ENCODE results near the gene CEBPZOS. TPM values are rescaled to one million over a fixed set of nuclear protein-coding genes. Genes with fewer than 3 reads are reported as not detected.
A peak's percentile ranks its signal among the peaks of the same experiment; 100 is the strongest.
"Not testable (repeated sequence)": the region's sequence is repeated elsewhere in the genome, so short reads cannot be mapped to it uniquely, and the experiment has no call there.

The CEBPZOS gene
- polyA plus RNA-seq, 12 donors, result 35.5 to 166 (median 42.8) TPM

DNA sequence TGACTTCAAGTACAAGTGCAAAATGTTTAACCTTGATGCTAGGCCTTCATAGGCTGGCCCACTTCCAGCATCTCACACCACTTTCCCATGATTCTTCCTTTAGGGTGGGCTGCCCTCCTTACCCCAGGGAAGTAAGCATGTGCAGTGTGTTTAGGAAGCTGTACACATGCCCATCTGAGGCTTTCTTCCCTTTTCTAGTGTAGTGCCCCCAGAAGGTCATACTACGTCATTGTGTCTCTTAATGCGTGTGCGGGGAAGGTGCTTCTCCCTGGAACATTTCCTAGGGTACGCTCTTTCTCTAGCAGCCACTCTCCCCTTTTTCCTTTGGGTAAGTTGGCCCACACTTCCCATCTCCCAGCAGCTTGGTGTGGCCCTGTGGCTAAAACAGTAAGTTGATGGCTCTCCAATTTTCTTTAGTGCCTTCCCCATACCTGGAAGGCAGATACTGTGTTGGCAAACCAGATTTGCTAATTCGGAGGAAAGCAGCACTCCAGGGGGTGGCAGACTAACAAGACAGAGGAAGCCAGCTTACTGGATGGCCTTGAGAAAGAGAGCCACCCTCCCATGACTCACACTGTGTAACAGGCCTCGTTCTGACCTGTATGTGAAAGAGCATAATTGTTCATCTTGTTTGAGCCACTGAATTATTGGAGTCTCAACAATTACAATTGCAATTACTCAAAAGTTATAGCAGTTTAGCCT lies 6.7 kb upstream of the CEBPZOS start:
- no peak for DNase-seq

DNA sequence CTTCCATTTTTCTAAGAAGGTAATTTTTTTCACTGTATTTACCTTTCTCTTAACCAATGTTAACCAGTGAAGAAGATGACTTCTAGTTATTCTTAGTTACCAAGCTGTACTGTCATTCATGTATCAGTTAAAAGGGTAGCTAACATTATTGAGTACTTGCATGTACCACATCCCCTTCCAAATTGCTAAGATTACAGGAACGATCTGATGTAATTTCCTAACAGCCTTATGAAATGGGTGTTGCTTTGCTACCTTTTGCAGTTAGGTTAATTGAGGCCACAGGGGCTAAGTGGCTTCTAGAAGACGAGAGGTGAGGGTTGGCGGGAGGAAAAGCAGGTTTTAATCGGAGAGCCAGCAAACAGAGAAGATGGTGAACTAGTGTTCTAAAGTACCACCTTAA lies 6.0 kb upstream of the CEBPZOS start:
- DNase-seq, result no peak

DNA sequence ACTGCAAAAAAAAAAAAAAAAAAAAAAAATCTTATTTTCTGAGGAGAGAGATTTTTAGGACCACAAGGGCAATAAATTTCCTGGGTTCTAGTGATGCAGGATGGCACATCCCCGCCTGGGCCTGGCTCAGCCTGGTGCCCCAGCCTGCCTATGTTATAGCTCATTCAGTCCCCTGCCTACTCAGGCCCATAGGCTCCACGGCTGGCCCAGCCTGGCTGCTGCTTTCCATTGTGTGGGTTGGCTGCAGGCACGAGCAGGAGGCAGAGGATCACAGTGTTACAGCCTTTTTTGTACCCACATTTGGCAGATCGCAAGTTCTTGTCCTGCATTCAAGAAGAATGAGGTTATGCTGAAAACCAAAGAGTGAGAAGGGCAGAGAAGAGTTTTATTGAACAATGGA lies 5.0 kb upstream of the CEBPZOS start:
- no peak for DNase-seq

DNA sequence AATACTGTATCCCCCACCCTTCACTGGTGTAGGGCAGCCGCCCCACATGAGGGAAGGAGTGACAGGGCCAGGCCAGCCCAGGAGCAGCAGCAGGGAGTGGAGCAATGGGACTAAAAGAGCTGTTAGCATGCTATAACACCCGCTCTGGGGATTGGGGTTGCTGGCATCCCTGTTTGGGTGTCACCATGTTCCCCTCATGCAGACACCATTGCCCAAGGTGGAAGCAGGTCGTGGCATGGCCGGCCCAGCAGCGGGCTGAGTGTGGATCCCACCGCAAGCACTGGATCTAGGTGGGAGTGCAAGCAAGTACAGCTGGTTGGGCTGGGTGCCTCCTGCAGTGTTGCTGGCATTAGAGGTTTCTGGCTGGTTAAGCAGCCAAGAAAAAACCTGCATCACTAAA lies 4.5 kb upstream of the CEBPZOS start:
- no peak for DNase-seq

DNA sequence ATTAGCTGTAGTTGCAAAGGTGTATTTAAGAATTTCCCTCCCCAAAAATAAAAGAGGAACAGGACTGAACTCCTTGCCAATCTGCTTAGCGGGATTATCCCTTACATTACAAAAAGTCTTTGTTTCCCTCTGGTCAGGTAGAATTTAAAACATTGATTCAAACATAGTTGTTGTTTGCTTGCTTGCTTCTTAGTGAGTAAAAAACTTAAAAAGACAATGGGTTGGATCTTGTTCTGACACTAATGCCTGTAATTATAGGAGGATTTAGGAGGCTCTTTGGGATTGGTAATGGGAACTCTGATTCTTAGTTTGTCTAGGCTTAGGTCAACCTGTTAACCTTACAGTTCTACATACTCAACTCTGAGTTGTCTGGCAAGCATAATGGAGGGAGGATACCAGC lies 3.7 kb upstream of the CEBPZOS start:
- DNase-seq, result no peak

DNA sequence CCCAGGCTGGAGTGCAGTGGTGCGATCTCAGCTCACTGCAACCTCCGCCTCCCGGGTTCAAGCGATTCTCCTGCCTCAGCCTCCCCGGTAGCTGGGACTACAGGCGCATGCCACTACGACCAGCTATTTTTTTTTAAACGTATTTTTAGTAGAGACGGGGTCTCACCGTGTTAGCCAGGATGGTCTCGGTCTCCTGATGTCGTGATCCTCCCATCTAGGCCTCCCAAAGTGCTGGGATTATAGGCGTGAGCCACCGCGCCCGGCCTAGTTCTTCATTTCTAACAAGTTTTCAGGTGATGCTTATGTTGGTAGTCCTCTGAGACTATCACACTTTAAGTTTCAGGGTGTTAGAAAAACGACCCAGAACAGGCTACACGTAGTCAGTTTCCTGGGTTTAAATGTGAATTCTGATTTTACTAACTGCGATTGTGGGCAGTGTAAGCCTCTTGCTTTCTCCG lies 405 bp upstream of the CEBPZOS start:
- DNase-seq, result not testable (repeated sequence)

DNA sequence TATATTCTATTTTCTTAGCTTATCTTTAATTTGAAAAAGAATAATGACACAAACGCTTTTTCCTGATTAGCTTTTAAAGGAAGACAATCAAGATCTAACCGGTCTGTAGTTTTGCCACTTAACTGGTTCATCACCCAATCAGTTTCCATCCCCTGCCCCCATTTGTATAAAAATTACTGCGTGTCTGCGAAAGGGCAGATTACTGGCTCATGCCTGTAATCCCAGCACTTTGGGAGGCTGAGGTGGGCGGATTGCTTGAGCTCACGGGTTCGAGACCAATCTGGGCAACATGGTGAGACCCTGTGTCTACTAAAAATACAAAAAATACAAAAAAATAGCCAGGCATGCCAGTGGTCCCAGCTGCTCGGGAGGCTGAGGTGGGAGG lies 2.4 kb downstream of the CEBPZOS start:
- no peak for DNase-seq

DNA sequence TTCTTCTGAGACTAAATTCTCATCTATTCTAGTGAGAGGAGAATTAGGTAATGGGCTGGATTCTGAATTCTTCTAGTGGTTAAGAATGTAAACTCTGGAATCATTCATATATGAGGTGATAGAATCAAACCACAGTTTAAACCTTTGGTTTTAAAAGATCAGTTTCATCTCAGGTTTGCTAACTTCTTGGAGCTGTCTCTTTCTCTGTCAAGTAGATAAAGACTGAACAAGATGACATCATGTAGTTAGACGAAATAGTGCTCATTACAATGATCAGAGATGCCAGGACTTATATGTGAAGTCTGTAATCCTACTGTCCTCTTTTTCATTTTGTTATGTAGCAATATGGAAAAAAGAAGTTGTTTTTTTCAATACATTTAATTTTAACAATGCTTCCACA lies 4.9 kb downstream of the CEBPZOS start:
- DNase-seq, result no peak

DNA sequence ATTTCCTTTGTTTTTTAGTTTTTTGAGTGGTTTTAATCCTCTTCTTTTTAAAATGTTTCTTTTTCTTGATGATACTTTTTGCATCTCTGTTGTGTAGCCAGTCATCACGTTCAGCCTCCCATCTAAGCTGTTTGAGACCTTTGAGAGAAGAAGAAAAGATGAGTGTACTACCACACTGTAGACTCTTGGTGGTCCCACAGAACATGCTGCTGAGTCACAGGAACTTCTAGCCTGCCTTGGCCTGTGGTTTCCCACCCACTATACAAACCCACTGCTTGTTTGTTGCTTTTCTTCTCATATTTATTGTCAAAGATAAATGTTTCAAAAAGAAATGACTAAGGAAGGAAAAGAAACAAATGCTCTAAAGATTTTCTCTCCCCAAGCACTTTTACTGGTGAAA lies 5.5 kb downstream of the CEBPZOS start:
- no peak for DNase-seq

DNA sequence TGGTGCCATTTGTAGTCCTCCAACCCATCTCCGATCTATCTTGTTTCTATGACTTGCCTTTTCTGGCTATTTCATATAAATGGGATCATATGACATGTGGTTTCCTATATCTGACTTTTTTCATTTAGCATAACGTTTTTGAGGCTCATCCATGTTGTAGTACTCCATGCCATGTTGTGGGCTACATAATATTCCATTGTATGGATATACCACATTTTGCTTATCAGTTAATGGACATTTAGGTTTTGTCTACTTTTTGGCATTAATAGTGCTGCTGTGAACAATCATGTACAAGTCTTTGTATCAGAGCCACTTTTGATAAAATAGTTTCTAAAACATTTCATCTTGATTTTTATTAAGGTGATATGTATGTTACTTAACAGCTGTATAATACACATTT lies 7.4 kb downstream of the CEBPZOS start:
- no peak for DNase-seq

DNA sequence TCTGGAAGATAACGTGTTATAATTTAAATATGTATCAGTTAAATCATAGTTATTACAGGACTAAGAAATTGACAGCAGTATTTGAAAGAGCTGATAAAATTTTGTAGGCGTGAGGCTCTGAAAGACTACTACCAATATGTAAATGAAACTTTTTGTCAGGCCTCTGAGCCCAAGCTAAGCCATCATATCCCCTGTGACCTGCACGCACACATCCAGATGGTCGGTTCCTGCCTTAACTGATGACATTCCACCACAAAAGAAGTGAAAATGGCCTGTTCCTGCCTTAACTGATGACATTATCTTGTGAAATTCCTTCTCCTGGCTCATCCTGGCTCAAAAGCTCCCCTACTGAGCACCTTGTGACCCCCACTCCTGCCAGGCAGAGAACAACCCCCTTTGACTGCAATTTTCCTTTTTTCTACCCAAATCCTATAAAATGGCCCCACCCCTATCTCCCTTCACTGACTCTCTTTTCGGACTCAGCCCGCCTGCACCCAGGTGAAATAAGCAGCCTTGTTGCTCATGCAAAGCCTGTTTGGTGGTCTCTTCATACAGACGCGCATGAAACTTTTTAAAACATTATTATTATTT lies 8.9 kb downstream of the CEBPZOS start:
- DNase-seq, result not testable (repeated sequence)

DNA sequence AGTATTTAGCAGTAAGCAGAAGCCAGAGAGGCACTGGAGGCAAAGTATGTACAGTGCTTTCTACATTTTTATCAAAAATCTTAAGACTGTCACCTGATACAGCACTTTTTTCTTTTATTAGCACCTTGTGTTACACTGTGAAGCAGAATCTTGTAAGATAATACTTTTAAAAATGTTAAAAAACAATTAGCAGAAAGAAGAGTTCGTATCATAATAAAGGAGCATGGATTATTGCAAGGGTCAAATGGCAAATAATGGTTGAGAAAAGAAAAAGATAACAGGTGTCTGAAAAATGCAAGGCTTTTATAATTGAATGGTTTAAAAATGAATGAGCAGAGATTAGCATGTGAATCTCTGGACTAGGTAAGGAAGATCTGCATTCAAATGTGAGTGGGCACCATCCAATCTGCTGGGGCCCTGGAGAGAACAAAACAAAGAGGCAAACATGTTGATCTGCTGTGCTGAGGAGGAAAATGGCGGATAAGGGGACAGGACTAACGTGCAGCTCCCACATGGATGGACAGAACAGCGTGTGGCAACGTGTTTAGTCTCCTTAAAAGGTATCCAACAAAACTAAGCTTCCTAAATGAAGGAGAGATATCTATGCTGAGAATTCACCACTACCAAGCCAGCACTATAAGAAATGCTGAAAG lies 9.5 kb downstream of the CEBPZOS start:
- DNase-seq, result no peak

DNA sequence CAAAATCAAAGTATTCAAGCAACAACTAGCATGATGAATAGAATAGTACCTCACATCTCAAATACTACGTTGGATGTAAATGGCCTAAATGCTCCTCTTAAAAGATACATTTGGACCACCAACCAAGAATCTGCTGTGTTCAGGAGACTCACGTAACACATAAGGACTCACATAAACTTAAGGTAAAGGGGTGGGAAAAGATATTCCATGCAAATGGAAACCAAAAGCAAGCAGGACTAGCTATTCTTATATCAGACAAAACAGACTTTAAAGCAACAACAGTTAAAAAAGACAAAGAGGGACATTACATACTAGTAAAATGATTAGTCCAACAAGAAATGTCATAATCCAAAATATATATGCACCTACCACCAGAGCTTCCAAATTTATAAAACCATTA lies 10.5 kb downstream of the CEBPZOS start:
- not testable (repeated sequence) for DNase-seq

DNA sequence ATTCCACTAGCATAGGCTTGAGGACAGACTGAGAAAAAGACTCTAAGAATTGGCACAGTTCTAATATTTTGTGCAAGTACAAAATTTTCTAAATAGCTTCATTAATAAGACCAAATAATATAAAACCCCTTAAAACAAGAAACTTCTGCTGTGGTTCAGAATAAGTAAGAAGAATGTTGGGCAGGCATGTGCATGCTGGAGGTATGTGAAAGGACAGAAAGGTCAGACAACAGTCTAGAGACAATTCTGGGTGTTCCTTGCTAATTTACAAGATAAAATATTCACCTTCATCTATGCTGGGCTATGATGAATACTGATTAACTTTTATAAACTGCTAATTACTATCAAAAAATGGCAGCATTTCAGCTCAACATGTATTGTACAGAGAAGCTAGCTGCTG lies 14.9 kb downstream of the CEBPZOS start:
- no peak for DNase-seq

DNA sequence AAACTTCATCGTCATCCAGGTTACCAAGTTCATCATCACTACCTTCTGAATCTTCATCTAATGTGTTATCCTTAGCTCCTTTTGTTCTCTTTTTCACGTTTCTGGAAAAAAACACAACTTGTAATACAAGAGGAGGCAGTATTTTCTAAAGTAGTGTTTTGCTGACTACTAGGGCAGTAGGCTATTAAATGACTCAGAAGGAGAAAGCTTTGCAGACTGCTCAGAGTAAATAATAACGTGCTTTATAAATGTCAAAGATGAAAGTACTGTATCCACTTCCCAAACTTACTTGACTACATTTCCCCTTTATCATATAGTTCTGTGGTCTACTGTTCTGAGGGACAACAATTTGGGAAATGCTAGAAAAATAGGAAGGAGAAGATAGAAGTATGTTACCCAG lies 15.6 kb downstream of the CEBPZOS start:
- DNase-seq, result no peak

DNA sequence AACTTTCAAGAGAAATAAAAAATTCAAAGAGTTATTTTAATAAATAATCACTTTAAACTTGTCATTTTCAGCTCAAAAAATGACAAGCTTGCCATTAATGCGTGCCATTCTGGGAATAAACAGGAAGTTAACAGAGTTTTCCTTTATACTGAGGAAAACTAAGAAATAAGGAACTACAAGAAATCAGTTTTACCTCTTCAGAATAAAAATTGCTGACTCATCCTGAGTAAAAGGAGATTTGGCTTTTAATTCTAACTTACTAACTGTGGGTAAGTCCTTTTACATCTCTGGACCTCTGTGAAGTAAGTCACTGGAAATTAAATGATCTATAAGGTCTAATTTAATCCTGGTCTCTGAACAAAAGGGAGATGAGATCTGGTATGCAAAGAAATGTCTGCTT lies 19.0 kb downstream of the CEBPZOS start:
- no peak for DNase-seq

DNA sequence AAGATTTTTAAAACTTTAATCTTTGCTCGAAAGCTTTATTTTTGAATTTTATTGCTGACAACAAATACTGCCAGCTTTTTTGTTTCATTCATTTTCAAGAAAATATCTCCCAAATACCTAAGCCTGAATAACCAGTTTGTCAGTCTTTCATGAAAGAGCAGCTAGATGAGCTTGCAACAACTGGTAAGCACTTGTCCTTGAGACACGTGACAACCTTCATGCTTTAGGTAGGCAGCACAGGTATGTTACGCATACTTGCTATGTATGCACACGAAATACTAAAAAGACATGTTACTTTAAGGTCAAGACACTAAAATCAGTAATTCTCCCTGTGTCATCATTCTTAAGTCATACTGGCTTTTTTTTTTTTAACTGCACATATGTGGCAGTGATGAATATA lies 22.8 kb downstream of the CEBPZOS start:
- DNase-seq, result no peak

DNA sequence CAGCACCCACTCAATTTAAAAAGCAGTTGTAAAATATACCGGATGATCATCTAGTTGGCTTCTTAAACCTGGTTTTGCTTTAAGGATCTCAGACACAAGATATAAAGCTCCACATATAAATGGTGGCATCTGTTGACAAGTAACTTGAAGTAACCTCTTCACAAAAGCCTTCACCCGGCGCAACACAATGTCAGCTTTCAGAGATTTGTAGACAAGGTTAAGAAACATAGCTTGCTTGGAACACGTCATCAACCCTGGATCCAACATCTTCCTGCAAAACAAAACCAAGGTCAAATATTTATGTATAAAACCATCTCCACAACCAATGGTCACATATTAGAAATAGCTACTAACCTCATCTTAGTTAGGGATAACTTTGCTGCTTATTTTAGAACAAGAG lies 26.8 kb downstream of the CEBPZOS start:
- DNase-seq, result no peak

DNA sequence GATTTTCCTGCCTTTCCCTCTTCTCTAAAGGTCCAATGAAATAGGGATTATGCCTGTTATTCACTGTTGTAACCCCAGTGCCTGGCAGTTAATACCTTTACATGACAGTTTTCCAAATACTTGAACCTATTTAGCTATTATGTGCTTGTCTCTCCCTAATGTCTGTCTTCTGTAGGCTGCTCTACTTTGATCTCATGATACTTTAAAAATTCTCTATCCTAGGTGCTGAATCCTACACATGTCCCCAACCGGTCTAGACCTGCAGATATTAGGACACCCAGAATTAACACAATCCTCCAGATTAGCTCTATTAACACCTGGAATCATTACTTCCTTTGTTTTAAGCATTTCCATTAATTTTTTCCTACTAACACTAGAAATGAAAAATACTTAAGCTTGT lies 27.8 kb downstream of the CEBPZOS start:
- DNase-seq, result no peak

DNA sequence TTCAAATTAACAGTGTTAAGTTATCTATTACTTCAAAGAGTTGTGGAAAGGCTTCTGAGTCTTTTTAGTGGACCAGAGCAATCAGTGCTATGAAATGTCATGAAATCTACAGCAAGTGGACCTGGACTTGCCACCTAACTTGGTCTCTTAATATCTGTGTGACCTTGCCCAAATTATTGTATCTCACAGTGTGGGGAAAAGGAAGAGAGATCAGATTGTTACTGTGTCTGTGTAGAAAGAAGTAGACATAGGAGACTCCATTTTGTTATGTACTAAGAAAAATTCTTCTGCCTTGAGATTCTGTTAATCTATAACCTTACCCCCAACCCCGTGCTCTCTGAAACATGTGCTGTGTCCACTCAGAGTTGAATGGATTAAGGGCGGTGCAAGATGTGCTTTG lies 28.8 kb downstream of the CEBPZOS start:
- DNase-seq, result not testable (repeated sequence)

DNA sequence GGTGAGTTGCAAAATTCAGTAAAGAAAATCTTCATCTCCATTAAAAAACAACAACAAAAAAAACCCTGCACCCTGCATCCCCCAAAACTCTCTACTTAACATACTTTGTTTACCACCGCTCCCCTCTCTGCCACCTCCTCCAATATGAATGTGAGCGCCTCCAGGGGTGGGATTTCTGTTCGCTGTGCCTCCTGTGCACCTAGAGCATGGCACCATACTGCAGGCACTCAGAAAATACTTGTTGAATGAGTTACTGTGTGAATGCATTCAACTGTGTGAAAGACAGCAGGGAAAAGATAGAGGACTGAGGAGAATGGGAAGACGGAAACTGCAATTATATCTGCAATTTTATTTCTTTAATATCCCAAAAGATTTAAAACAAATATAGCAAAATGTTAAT lies 30.6 kb downstream of the CEBPZOS start:
- no peak for DNase-seq

DNA sequence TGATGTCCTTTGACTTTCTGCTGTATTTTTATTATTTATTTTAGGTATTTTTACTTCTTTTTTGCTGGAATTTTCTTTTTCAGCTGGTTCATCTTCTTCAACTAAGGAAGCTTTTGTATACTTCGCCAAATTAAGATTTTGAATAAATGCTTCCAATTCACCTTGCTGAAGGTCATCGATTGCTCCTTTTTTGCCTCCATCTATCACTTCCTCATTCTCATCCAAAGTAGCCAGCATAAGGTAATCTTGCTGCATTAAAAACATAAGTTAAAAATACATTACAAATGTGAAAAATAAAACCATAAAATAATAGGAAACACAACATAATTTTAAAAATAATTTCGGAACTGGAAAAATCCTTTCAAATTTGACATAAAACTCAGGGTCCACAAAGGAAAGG lies 32.5 kb downstream of the CEBPZOS start:
- DNase-seq, result no peak

DNA sequence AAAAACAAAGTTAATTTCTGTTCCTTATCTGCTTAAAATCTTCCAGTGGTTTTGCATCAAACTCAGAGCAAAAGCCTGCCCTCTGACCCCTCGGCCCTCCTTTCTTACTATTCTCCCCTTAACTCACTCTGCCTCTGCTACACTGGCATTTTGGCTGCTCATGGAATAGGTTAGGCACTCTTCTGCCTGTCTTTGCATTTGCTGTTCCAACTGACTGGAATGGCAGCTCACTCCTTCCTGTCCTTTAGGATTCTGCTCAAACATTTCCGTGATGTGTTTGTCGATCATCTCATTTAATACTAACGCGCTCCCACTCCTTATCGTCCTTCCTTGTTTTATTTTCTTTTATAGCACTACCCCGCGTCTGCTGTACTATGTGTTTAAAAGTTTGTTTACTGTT lies 34.3 kb downstream of the CEBPZOS start:
- DNase-seq, result peak; percentile 2

Data from muscle of arm (tissue), 12 donors.